Measurements from ENCODE around the gene FARP1.

The FARP1 gene

GRCh38 chr13:98442391-98443230, 299.7 kb downstream of the FARP1 start:
- H3K36me3 ChIP-seq (ENCODE audit: low read depth) = peaks cover 4% of the 10 kb centered on the region; the same call in 1 of the 2 replicates
- ATAC-seq (ENCODE audit: low read depth) (no peak), DNase-seq (ENCODE audit: low spot score) (no peak)
- TF ChIP-seq CTCF (IDR thresholded peaks at IDR 0.05; ENCODE audit: poor library complexity, severe bottlenecking) = no peak
- H3K27ac ChIP-seq (ENCODE audit: poor library complexity, severe bottlenecking) = peak overlapping the region; percentile 23
- H3K9me3 ChIP-seq (ENCODE audit: severe bottlenecking) = no peaks in the 10 kb centered on the region
- peaks cover 6% of the 10 kb centered on the region for H3K4me1 ChIP-seq (ENCODE audit: insufficient read depth, poor library complexity, severe bottlenecking)
- no peaks in the 10 kb centered on the region for H3K27me3 ChIP-seq (ENCODE audit: insufficient read depth, poor library complexity, severe bottlenecking)
- no peak overlapping the region for H3K4me3 ChIP-seq (ENCODE audit: severe bottlenecking)

- no peak overlapping the region for H3K4me3 ChIP-seq (ENCODE audit: severe bottlenecking)
- ATAC-seq (ENCODE audit: low read depth) (peak; percentile 73), DNase-seq (ENCODE audit: low spot score) (peak; percentile 85)
- TF ChIP-seq CTCF (IDR thresholded peaks at IDR 0.05; ENCODE audit: poor library complexity, severe bottlenecking) = no peak
- H3K36me3 ChIP-seq (ENCODE audit: low read depth) = peaks cover 10% of the 10 kb centered on the region; the same call in 1 of the 2 replicates
- H3K27me3 ChIP-seq (ENCODE audit: insufficient read depth, poor library complexity, severe bottlenecking) = no peaks in the 10 kb centered on the region
- H3K4me1 ChIP-seq (ENCODE audit: insufficient read depth, poor library complexity, severe bottlenecking) = peaks cover 6% of the 10 kb centered on the region
- H3K27ac ChIP-seq (ENCODE audit: poor library complexity, severe bottlenecking) = peak overlapping the region; percentile 23
- H3K9me3 ChIP-seq (ENCODE audit: severe bottlenecking) = no peaks in the 10 kb centered on the region
Observed at GRCh38 chr13:98443329-98443728, 300.4 kb downstream of the FARP1 start.

GRCh38 chr13:98443800-98444325, 301.0 kb downstream of the FARP1 start:
- ATAC-seq (ENCODE audit: low read depth) = no peak
- Histone ChIP-seq H3K27me3 (ENCODE audit: insufficient read depth, poor library complexity, severe bottlenecking) (no peaks in the 10 kb centered on the region), H3K4me1 (ENCODE audit: insufficient read depth, poor library complexity, severe bottlenecking) (peaks cover 6% of the 10 kb centered on the region), H3K9me3 (ENCODE audit: severe bottlenecking) (no peaks in the 10 kb centered on the region), H3K27ac (ENCODE audit: poor library complexity, severe bottlenecking) (peak overlapping the region; percentile 23), H3K4me3 (ENCODE audit: severe bottlenecking) (no peak overlapping the region), H3K36me3 (ENCODE audit: low read depth) (peaks cover 15% of the 10 kb centered on the region)
- no peak for TF ChIP-seq CTCF (IDR thresholded peaks at IDR 0.05; ENCODE audit: poor library complexity, severe bottlenecking)
- peak; percentile 29 for DNase-seq (ENCODE audit: low spot score)

GRCh38 chr13:98444381-98444780, 301.5 kb downstream of the FARP1 start:
- ATAC-seq (ENCODE audit: low read depth) = no peak
- H3K27ac ChIP-seq (ENCODE audit: poor library complexity, severe bottlenecking) = no peak overlapping the region
- peaks cover 21% of the 10 kb centered on the region for H3K36me3 ChIP-seq (ENCODE audit: low read depth)
- H3K9me3 ChIP-seq (ENCODE audit: severe bottlenecking) = no peaks in the 10 kb centered on the region
- H3K4me3 ChIP-seq (ENCODE audit: severe bottlenecking) = no peak overlapping the region
- no peaks in the 10 kb centered on the region for H3K27me3 ChIP-seq (ENCODE audit: insufficient read depth, poor library complexity, severe bottlenecking)
- no peak for DNase-seq (ENCODE audit: low spot score)
- no peak for TF ChIP-seq CTCF (IDR thresholded peaks at IDR 0.05; ENCODE audit: poor library complexity, severe bottlenecking)
- H3K4me1 ChIP-seq (ENCODE audit: insufficient read depth, poor library complexity, severe bottlenecking) = peaks cover 6% of the 10 kb centered on the region

Measured in RWPE2 (cell line).